ENCODE measurements around the gene PUM2. TPM values are rescaled to one million over a fixed set of nuclear protein-coding genes. Genes with fewer than 3 reads are reported as not detected.
A peak's percentile ranks its signal among the peaks of the same experiment; 100 is the strongest.

PUM2 gene
- polyA plus RNA-seq, 1 donor (not counting 4 experiments of a cell fraction or from before 2014, with no cell fraction given): 47.5 TPM

DNA sequence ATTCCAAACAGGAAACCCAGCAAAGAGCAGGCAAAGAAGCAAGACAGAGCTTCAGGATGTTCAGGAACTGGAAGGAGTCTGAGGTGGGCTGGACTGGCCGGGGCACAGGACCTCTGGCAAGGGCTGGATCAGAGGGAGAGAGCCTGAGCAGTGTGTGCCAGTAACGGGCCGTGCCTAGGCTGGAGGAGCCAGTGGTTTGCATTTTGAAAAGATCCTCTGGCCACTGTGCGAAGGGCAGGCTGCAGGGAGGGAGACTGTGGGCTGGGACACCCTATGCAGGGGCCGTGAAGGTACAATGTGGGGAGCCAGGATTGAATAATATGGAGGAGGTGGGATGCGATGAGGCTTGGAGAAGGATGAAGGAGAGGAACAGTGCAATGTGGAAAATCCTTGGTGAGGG, 119.5 kb downstream of the PUM2 start:
- peaks cover 4% of the 10 kb centered on the region for H3K79me2 ChIP-seq (ENCODE audit: control insufficient read depth, insufficient read depth, low read length)
- no peak for TF ChIP-seq EZH2 (IDR thresholded peaks at IDR 0.05; ENCODE audit: low read length)
- TF ChIP-seq, protein P1, sequence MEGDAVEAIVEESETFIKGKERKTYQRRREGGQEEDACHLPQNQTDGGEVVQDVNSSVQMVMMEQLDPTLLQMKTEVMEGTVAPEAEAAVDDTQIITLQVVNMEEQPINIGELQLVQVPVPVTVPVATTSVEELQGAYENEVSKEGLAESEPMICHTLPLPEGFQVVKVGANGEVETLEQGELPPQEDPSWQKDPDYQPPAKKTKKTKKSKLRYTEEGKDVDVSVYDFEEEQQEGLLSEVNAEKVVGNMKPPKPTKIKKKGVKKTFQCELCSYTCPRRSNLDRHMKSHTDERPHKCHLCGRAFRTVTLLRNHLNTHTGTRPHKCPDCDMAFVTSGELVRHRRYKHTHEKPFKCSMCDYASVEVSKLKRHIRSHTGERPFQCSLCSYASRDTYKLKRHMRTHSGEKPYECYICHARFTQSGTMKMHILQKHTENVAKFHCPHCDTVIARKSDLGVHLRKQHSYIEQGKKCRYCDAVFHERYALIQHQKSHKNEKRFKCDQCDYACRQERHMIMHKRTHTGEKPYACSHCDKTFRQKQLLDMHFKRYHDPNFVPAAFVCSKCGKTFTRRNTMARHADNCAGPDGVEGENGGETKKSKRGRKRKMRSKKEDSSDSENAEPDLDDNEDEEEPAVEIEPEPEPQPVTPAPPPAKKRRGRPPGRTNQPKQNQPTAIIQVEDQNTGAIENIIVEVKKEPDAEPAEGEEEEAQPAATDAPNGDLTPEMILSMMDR (optimal IDR thresholded peaks at IDR 0.05 in 1 of 3, IDR thresholded peaks at IDR 0.05 in 1 of 3, conservative IDR thresholded peaks at IDR 0.05 in 1 of 3; ENCODE audit: extremely low read depth in 1 of 3, insufficient read depth in 2 of 3, low read length in 3 of 3): no peak
- no peak for DNase-seq (ENCODE audit: low read depth, low spot score)
- peaks cover 53% of the 10 kb centered on the region for H3K4me1 ChIP-seq (ENCODE audit: control insufficient read depth, extremely low read depth, insufficient read depth, low read length)
- no peaks in the 10 kb centered on the region for H4K20me1 ChIP-seq (ENCODE audit: control insufficient read depth, extremely low read depth, insufficient read depth, low read length)
- H2AFZ ChIP-seq (ENCODE audit: control insufficient read depth, low read length): peak overlapping the region; percentile 57
- peak overlapping the region; percentile 100 for H3K27ac ChIP-seq (ENCODE audit: control insufficient read depth, insufficient read depth, low read length)
- dilution Hi-C loops (cut with MboI; ENCODE audit: extremely low pct_ligation_motif_present, low sequenced_read_pairs): no loop called here
- no peaks in the 10 kb centered on the region for H3K9me3 ChIP-seq (ENCODE audit: control insufficient read depth, low read depth, low read length)
- H3K9ac ChIP-seq (ENCODE audit: control insufficient read depth, extremely low read depth, insufficient read depth, low read length): peak overlapping the region; percentile 99
- H3K36me3 ChIP-seq (ENCODE audit: control insufficient read depth in 2 of 2, extremely low read depth in 1 of 2, insufficient read depth in 2 of 2, low read length in 2 of 2): no peaks in the 10 kb centered on the region
- H3K4me2 ChIP-seq (ENCODE audit: control insufficient read depth, extremely low read depth, insufficient read depth, low read depth, low read length): peak overlapping the region; percentile 75
- H3K9me1 ChIP-seq (ENCODE audit: control insufficient read depth, extremely low read depth, insufficient read depth, low read length): no peaks in the 10 kb centered on the region
- peak overlapping the region in 1 of 3 experiments; percentile 17 for H3K4me3 ChIP-seq (ENCODE audit: control insufficient read depth in 2 of 3, extremely low read depth in 1 of 3, insufficient read depth in 2 of 3, low read depth in 1 of 3, low read length in 3 of 3)
- FAIRE-seq: no peak
- H3K27me3 ChIP-seq (ENCODE audit: control insufficient read depth, extremely low read depth, insufficient read depth, low read length): no peaks in the 10 kb centered on the region

DNA sequence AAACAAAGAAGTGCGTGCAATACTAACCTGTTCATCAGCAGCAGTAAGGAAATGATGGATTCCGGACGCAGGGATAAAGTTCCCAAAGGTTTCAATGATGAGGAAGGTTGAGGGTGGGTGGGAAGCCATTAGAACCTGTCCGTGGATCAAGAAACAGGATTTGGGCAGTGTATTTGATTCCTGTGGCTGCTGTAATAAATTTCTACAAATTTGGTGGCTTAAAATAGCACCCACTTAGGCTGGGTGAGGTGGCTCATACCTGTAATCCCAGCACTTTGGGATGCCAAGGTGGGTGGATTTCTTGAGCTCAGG, 120.6 kb downstream of the PUM2 start:
- H3K9me1 ChIP-seq (ENCODE audit: control insufficient read depth, extremely low read depth, insufficient read depth, low read length): no peaks in the 10 kb centered on the region
- H3K4me1 ChIP-seq (ENCODE audit: control insufficient read depth, extremely low read depth, insufficient read depth, low read length): peaks cover 50% of the 10 kb centered on the region
- H3K36me3 ChIP-seq (ENCODE audit: control insufficient read depth in 2 of 2, extremely low read depth in 1 of 2, insufficient read depth in 2 of 2, low read length in 2 of 2): no peaks in the 10 kb centered on the region
- H3K4me3 ChIP-seq (ENCODE audit: control insufficient read depth in 2 of 3, extremely low read depth in 1 of 3, insufficient read depth in 2 of 3, low read depth in 1 of 3, low read length in 3 of 3): no peak overlapping the region
- no peak for FAIRE-seq
- no peak for DNase-seq (ENCODE audit: low read depth, low spot score)
- H3K9me3 ChIP-seq (ENCODE audit: control insufficient read depth, low read depth, low read length): no peaks in the 10 kb centered on the region
- no peak overlapping the region for H3K4me2 ChIP-seq (ENCODE audit: control insufficient read depth, extremely low read depth, insufficient read depth, low read depth, low read length)
- peaks cover 7% of the 10 kb centered on the region for H3K79me2 ChIP-seq (ENCODE audit: control insufficient read depth, insufficient read depth, low read length)
- no peak overlapping the region for H2AFZ ChIP-seq (ENCODE audit: control insufficient read depth, low read length)
- no peak overlapping the region for H3K9ac ChIP-seq (ENCODE audit: control insufficient read depth, extremely low read depth, insufficient read depth, low read length)
- H4K20me1 ChIP-seq (ENCODE audit: control insufficient read depth, extremely low read depth, insufficient read depth, low read length): no peaks in the 10 kb centered on the region
- no peak overlapping the region for H3K27ac ChIP-seq (ENCODE audit: control insufficient read depth, insufficient read depth, low read length)
- no peaks in the 10 kb centered on the region for H3K27me3 ChIP-seq (ENCODE audit: control insufficient read depth, extremely low read depth, insufficient read depth, low read length)
- TF ChIP-seq, protein P1 (optimal IDR thresholded peaks at IDR 0.05 in 1 of 3, IDR thresholded peaks at IDR 0.05 in 1 of 3, conservative IDR thresholded peaks at IDR 0.05 in 1 of 3; ENCODE audit: extremely low read depth in 1 of 3, insufficient read depth in 2 of 3, low read length in 3 of 3): no peak
- TF ChIP-seq EZH2 (IDR thresholded peaks at IDR 0.05; ENCODE audit: low read length): no peak
- dilution Hi-C loops (cut with MboI; ENCODE audit: extremely low pct_ligation_motif_present, low sequenced_read_pairs): no loop called here
